GM12872 (cell line): Measurements from ENCODE around the gene OXSM.

Source experiments
- TF ChIP-seq, protein P1 (sequence below): IDR thresholded peaks from 3 replicates; pipeline ENCODE4 v1.5.1; 2011; ENCODE audit warnings: low read depth, mild to moderate bottlenecking, low read length, moderate library complexity; ENCODE audit not compliant: insufficient read depth

The OXSM gene

DNA sequence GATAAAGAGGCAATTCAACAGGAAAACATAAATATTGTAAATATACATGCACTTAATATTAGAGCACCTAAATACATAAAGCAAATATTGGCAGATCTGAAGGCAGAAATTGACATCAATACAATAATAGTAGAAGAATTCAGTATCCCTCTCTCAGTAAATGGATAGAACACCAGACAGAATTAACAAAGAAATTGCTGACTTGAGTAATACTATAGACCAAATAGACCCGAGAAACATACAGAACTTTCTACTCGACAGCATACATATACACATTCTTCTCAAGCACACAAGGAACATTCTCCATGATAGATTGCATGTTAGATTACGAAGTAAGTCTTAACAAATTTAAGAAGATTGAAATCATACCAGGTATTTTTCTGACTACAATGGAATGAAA, 50.2 kb downstream of the OXSM start:
- TF ChIP-seq, protein P1, sequence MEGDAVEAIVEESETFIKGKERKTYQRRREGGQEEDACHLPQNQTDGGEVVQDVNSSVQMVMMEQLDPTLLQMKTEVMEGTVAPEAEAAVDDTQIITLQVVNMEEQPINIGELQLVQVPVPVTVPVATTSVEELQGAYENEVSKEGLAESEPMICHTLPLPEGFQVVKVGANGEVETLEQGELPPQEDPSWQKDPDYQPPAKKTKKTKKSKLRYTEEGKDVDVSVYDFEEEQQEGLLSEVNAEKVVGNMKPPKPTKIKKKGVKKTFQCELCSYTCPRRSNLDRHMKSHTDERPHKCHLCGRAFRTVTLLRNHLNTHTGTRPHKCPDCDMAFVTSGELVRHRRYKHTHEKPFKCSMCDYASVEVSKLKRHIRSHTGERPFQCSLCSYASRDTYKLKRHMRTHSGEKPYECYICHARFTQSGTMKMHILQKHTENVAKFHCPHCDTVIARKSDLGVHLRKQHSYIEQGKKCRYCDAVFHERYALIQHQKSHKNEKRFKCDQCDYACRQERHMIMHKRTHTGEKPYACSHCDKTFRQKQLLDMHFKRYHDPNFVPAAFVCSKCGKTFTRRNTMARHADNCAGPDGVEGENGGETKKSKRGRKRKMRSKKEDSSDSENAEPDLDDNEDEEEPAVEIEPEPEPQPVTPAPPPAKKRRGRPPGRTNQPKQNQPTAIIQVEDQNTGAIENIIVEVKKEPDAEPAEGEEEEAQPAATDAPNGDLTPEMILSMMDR: no peak

GRCh38 chr3:25843332-25843731, 53.4 kb downstream of the OXSM start:
- TF ChIP-seq, protein P1: no peak
